Neuronal stem cell (in vitro differentiated cells): ENCODE data around the gene DDX52.

ENCODE experiments used
- DNase-seq: peaks from one replicate; pipeline ENCODE4 v3.0.0-alpha.2; 2013; ENCODE audit warnings: low spot score
- H2AFZ ChIP-seq: one replicate; pipeline ENCODE4 v1.6.1; 2013; ENCODE audit warnings: mild to moderate bottlenecking, low read length, inconsistent platforms
- H2AK5ac ChIP-seq: 2 replicates; pipeline ENCODE4 v1.6.1; 2013; ENCODE audit warnings: low read depth, mild to moderate bottlenecking, inconsistent platforms, low read length, moderate library complexity, mixed read lengths
- H2BK120ac ChIP-seq: 2 replicates; pipeline ENCODE4 v1.6.1; 2013; ENCODE audit warnings: low read depth, mild to moderate bottlenecking, inconsistent platforms, low read length, moderate library complexity, mixed read lengths
- H2BK12ac ChIP-seq: one replicate; pipeline ENCODE4 v1.6.1; 2013; ENCODE audit warnings: low read length, inconsistent platforms
- H2BK15ac ChIP-seq: 2 replicates; pipeline ENCODE4 v1.6.1; 2013; ENCODE audit warnings: mild to moderate bottlenecking, low read length, inconsistent platforms, mixed read lengths
- H2BK5ac ChIP-seq: one replicate; pipeline ENCODE4 v1.6.1; 2013; ENCODE audit warnings: inconsistent platforms, mild to moderate bottlenecking, low read length, moderate library complexity
- H3K14ac ChIP-seq: one replicate; pipeline ENCODE4 v1.6.1; 2013; ENCODE audit warnings: low read length, inconsistent platforms
- H3K18ac ChIP-seq: 2 replicates; pipeline ENCODE4 v1.6.1; 2013; ENCODE audit warnings: low read length, inconsistent platforms
- H3K23ac ChIP-seq: 2 replicates; pipeline ENCODE4 v1.6.1; 2013; ENCODE audit warnings: low read depth, mild to moderate bottlenecking, mixed read lengths, low read length, inconsistent platforms; ENCODE audit not compliant: poor library complexity
- H3K27ac ChIP-seq: replicated peaks from 3 replicates; pipeline ENCODE4 v1.5.1; 2013; ENCODE audit warnings: low read length, inconsistent platforms
- H3K27me3 ChIP-seq, 3 experiments: 2 replicates each; pipeline ENCODE4 v1.6.1; 2013; ENCODE audit warnings: low read length in 3 of 3, mild to moderate bottlenecking in 2 of 3, inconsistent platforms in 1 of 3, low read depth in 1 of 3, mixed read lengths in 1 of 3, moderate library complexity in 1 of 3; ENCODE audit not compliant: control insufficient read depth in 3 of 3, insufficient read depth in 3 of 3
- H3K36me3 ChIP-seq, 2 donors: replicated peaks in 1 of 2; 2 replicates each; pipeline ENCODE4 v1.6.1; 2013; ENCODE audit warnings: low read length in 2 of 2; ENCODE audit not compliant: control insufficient read depth in 2 of 2, insufficient read depth in 2 of 2
- H3K4ac ChIP-seq: 2 replicates; pipeline ENCODE4 v1.6.1; 2013; ENCODE audit warnings: inconsistent platforms, mild to moderate bottlenecking, low read length, moderate library complexity
- H3K4me1 ChIP-seq, 2 donors: 1 replicate in 1 of 2; 2 replicates in 1 of 2; pipeline ENCODE4 v1.6.1; 2013; ENCODE audit warnings: low read length in 2 of 2, low read depth in 1 of 2; ENCODE audit not compliant: control insufficient read depth in 2 of 2, insufficient read depth in 1 of 2
- H3K4me2 ChIP-seq: one replicate; pipeline ENCODE4 v1.6.1; 2013; ENCODE audit warnings: mild to moderate bottlenecking, low read length, inconsistent platforms; ENCODE audit not compliant: insufficient read depth, poor library complexity, severe bottlenecking
- H3K4me3 ChIP-seq, 2 donors: 2 replicates each; pipeline ENCODE4 v1.5.1; 2013; ENCODE audit warnings: low read length in 2 of 2, mild to moderate bottlenecking in 2 of 2, inconsistent platforms in 1 of 2, moderate library complexity in 1 of 2
- H3K79me1 ChIP-seq: one replicate; pipeline ENCODE4 v1.6.1; 2013; ENCODE audit warnings: low read depth, mild to moderate bottlenecking, inconsistent platforms, low read length, moderate library complexity
- H3K9ac ChIP-seq: one replicate; pipeline ENCODE4 v1.6.1; 2013; ENCODE audit warnings: mild to moderate bottlenecking, low read depth, low read length, inconsistent platforms; ENCODE audit not compliant: poor library complexity
- H3K9me3 ChIP-seq, 2 donors: replicated peaks in 1 of 2; 2 replicates each; pipeline versions ENCODE3 to v1.6.1; 2013; ENCODE audit warnings: low read length in 2 of 2, mild to moderate bottlenecking in 2 of 2, inconsistent platforms in 1 of 2, low read depth in 1 of 2, mixed read lengths in 1 of 2, moderate library complexity in 1 of 2; ENCODE audit not compliant: control insufficient read depth in 2 of 2, insufficient read depth in 1 of 2
- H4K8ac ChIP-seq: one replicate; pipeline ENCODE4 v1.6.1; 2013; ENCODE audit warnings: low read depth, mild to moderate bottlenecking, inconsistent platforms, low read length, moderate library complexity
- H4K91ac ChIP-seq: one replicate; pipeline ENCODE4 v1.6.1; 2013; ENCODE audit warnings: low read length, low read depth, mild to moderate bottlenecking, inconsistent platforms; ENCODE audit not compliant: poor library complexity
- WGBS, 2 donors: extraction: QIAGEN DNeasy Blood & Tissue Kit; methylation state at CpG; one replicate each; pipeline ENCODE4 v1.1.7; 2013; ENCODE audit warnings: missing lambda C conversion rate in 2 of 2, mixed read lengths in 1 of 2; ENCODE audit not compliant: insufficient read length in 2 of 2, insufficient replicate concordance in 1 of 2; ENCODE audit errors: extremely low coverage in 2 of 2; 5-methylcytosine and 5-hydroxymethylcytosine counted together

DDX52 gene

DNA sequence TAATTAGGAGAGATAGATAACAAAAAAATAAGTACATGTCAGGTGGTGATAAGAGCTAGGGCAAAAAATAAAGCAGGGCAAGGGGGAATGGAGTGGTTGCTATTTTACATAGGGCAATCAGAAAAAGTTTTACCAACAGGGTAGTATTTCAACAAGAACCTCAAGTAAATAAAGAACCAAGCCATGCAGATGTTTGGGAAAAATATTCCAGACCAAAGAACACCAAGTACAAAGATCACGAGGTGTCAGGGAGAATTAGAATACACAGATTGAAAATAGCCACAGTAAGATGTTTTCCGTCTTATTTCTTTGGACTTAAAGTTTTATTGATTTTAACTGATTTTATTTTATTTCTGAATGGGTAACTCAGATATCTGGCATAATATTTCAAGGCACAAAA, 45.1 kb downstream of the DDX52 start:
- no CpG with 5 or more reads among the region's 2 CpGs for WGBS, 2 donors
- Histone ChIP-seq H3K9ac (no peak overlapping the region), H2BK5ac (no peak overlapping the region), H3K4me1 (no peaks in the 10 kb centered on the region), H3K27ac (no peak overlapping the region), H3K18ac (no peak overlapping the region), H4K91ac (no peak overlapping the region), H3K4me2 (no peak overlapping the region), H2BK12ac (no peak overlapping the region), H4K8ac (no peak overlapping the region), H2AFZ (no peak overlapping the region), H3K36me3 (peaks cover 10 to 71% of the 10 kb centered on the region in 2 donors), H3K9me3 (no peaks in the 10 kb centered on the region), H3K4me3 (no peak overlapping the region), H2AK5ac (no peak overlapping the region), H2BK15ac (no peak overlapping the region), H3K14ac (no peak overlapping the region), H3K4ac (no peak overlapping the region), H3K79me1 (no peaks in the 10 kb centered on the region), H3K27me3 (no peaks in the 10 kb centered on the region), H2BK120ac (no peak overlapping the region), H3K23ac (no peak overlapping the region)
- DNase-seq: no peak

DNA sequence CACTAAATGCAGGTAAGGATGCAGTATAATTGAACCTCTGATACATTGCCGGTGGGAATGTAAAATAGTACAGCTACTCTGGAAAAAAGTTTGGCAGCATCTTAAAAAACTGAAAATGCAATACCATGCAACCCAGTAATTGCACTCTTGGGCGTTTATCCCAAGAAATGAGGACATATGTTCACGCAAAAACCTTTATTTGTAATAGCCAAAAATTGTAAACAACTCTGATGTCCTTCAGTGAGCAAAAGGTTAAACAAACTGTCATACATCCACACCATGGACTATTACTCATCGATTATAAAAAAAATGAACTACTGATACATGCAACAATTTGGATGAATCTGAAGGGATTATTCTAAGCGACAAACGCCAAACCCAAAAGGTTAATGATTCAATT, 51.0 kb downstream of the DDX52 start:
- Histone ChIP-seq H3K9me3 (no peaks in the 10 kb centered on the region), H2BK120ac (no peak overlapping the region), H2AK5ac (no peak overlapping the region), H3K4me3 (no peak overlapping the region), H3K18ac (no peak overlapping the region), H3K23ac (no peak overlapping the region), H3K14ac (no peak overlapping the region), H2AFZ (no peak overlapping the region), H2BK15ac (no peak overlapping the region), H3K4ac (no peak overlapping the region), H2BK5ac (no peak overlapping the region), H3K79me1 (no peaks in the 10 kb centered on the region), H2BK12ac (no peak overlapping the region), H3K27ac (no peak overlapping the region), H3K27me3 (no peaks in the 10 kb centered on the region), H3K4me2 (no peak overlapping the region), H4K8ac (no peak overlapping the region), H3K4me1 (no peaks in the 10 kb centered on the region), H3K9ac (no peak overlapping the region), H3K36me3 (peaks cover 7 to 81% of the 10 kb centered on the region in 2 donors), H4K91ac (no peak overlapping the region)
- WGBS, 2 donors: no CpG with 5 or more reads among the region's 6 CpGs
- DNase-seq: no peak

DNA sequence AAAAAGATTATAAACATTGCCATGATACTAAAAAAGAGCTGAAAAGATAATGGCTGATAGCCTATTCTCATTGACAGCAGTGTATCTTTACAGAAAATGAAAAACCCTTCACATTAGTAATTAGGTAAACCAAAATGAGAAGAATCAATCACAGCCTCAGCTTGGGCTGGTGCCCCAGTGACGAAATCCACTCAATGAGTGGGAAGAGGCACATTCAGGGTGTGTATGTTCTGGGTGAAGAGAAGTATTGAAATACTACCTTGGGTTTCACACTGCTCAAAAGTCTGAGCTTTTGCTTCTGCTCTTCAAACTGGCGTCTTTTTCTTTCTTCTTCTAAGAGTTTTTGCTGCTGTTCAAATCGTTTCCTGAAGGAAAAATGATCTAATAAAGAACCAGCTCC, 58.2 kb downstream of the DDX52 start:
- no peak overlapping the region for H2BK120ac ChIP-seq
- H2AK5ac ChIP-seq: no peak overlapping the region
- no peak overlapping the region for H2AFZ ChIP-seq
- H2BK15ac ChIP-seq: no peak overlapping the region
- H3K27ac ChIP-seq: no peak overlapping the region
- H3K14ac ChIP-seq: no peak overlapping the region
- H3K18ac ChIP-seq: no peak overlapping the region
- no peak overlapping the region for H4K91ac ChIP-seq
- H3K27me3 ChIP-seq: no peaks in the 10 kb centered on the region
- H4K8ac ChIP-seq: no peak overlapping the region
- no CpG with 5 or more reads among the region's 3 CpGs for WGBS, 2 donors
- H2BK12ac ChIP-seq: no peak overlapping the region
- no peaks in the 10 kb centered on the region for H3K9me3 ChIP-seq
- H3K36me3 ChIP-seq: peaks cover 4 to 89% of the 10 kb centered on the region in 2 donors
- H3K79me1 ChIP-seq: no peaks in the 10 kb centered on the region
- DNase-seq: no peak
- no peaks in the 10 kb centered on the region for H3K4me1 ChIP-seq
- H3K9ac ChIP-seq: no peak overlapping the region
- no peak overlapping the region for H3K4me2 ChIP-seq
- H3K23ac ChIP-seq: no peak overlapping the region
- no peak overlapping the region for H3K4ac ChIP-seq
- no peak overlapping the region for H2BK5ac ChIP-seq
- H3K4me3 ChIP-seq: no peak overlapping the region

DNA sequence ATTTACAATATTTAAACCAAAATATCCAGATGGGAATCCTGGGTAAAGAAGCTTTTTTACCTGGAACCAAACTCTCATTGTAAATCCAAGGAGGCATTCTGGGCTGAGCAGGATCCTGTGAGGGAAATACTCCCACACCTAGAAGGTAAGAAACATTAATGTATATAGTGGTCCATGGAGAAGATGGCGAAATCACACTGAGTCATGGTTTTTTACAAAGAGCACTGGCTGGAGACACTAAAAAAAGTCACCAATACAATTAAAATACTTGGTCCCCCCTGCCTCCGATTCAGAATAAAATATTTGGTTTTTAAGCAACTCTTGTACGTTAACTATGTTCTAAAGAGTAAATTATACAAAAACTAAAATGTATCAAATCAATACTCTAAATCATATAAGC, 67.0 kb downstream of the DDX52 start:
- Histone ChIP-seq H3K27me3 (no peaks in the 10 kb centered on the region), H3K23ac (no peak overlapping the region), H3K36me3 (peaks cover 6 to 90% of the 10 kb centered on the region in 2 donors), H2AK5ac (no peak overlapping the region), H3K4me2 (no peak overlapping the region), H2BK12ac (no peak overlapping the region), H2BK15ac (no peak overlapping the region), H3K18ac (no peak overlapping the region), H4K8ac (no peak overlapping the region), H4K91ac (no peak overlapping the region), H3K4ac (no peak overlapping the region), H3K4me3 (no peak overlapping the region), H3K9ac (no peak overlapping the region), H2BK5ac (no peak overlapping the region), H3K27ac (no peak overlapping the region), H3K79me1 (no peaks in the 10 kb centered on the region), H3K9me3 (peaks cover 0 to 15% of the 10 kb centered on the region in 2 donors), H2AFZ (no peak overlapping the region), H3K4me1 (no peaks in the 10 kb centered on the region), H2BK120ac (no peak overlapping the region), H3K14ac (no peak overlapping the region)
- no CpG with 5 or more reads among the region's 3 CpGs for WGBS, 2 donors
- no peak for DNase-seq
